Measurements from ENCODE around the gene EXOC3L2.
"Not testable (repeated sequence)": the region's sequence is repeated elsewhere in the genome, so short reads cannot be mapped to it uniquely, and the experiment has no call there.

Gene EXOC3L2

DNA sequence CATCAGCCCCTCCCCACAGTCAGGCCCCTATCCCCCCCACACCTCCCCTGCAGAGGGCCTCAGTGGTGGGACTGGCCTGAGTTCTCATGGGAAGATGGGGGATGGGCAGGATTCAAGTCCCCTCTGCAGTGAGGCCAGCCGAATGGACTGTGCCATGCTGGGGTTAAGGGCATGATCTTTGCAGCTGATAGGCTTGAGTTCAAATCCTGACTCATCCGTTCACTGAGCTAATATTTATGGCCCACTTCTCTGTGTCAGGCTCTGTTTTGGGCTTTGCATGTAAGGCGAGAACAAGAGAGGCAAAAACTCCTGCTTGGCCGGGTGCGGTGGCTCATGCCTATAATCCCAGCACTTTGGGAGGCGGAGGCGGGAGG, 26.5 kb upstream of the EXOC3L2 start:
- H3K9ac ChIP-seq (ENCODE audit: low read length), result no peak overlapping the region
- H4K20me1 ChIP-seq (ENCODE audit: insufficient read depth, low read length), result no peaks in the 10 kb centered on the region
- H2AFZ ChIP-seq (ENCODE audit: low read length), result no peak overlapping the region
- H3K4me1 ChIP-seq (ENCODE audit: insufficient read depth, low read length, severe bottlenecking), result peaks cover 23% of the 10 kb centered on the region
- no peaks in the 10 kb centered on the region for H3K9me3 ChIP-seq (ENCODE audit: low read length)
- no peaks in the 10 kb centered on the region for H3K27me3 ChIP-seq (ENCODE audit: insufficient read depth, low read length)
- H3K27ac ChIP-seq (ENCODE audit: low read depth, low read length, poor library complexity, severe bottlenecking), result no peak overlapping the region
- H3K9me2 ChIP-seq (ENCODE audit: low read depth, low read length), result no peaks in the 10 kb centered on the region
- H3F3A ChIP-seq (ENCODE audit: insufficient read depth, low read length), result no peaks in the 10 kb centered on the region
- H3K4me3 ChIP-seq (ENCODE audit: low read depth, low read length, poor library complexity, severe bottlenecking), result no peak overlapping the region
- no peaks in the 10 kb centered on the region for H3K79me2 ChIP-seq (ENCODE audit: insufficient read depth, low read length)
- H3K36me3 ChIP-seq (ENCODE audit: insufficient read depth, low read length), result peaks cover 8% of the 10 kb centered on the region; the same call in 1 of the 2 replicates
- TF ChIP-seq EZH2 (IDR thresholded peaks at IDR 0.05; ENCODE audit: borderline replicate concordance, low read length), result no peak
- TF ChIP-seq, protein P1, sequence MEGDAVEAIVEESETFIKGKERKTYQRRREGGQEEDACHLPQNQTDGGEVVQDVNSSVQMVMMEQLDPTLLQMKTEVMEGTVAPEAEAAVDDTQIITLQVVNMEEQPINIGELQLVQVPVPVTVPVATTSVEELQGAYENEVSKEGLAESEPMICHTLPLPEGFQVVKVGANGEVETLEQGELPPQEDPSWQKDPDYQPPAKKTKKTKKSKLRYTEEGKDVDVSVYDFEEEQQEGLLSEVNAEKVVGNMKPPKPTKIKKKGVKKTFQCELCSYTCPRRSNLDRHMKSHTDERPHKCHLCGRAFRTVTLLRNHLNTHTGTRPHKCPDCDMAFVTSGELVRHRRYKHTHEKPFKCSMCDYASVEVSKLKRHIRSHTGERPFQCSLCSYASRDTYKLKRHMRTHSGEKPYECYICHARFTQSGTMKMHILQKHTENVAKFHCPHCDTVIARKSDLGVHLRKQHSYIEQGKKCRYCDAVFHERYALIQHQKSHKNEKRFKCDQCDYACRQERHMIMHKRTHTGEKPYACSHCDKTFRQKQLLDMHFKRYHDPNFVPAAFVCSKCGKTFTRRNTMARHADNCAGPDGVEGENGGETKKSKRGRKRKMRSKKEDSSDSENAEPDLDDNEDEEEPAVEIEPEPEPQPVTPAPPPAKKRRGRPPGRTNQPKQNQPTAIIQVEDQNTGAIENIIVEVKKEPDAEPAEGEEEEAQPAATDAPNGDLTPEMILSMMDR (IDR thresholded peaks at IDR 0.05; ENCODE audit: low read length), result no peak
- no peak overlapping the region for H3K4me2 ChIP-seq (ENCODE audit: low read length)

GRCh38 chr19:45271098-45271734, 26.0 kb upstream of the EXOC3L2 start:
- H3K79me2 ChIP-seq (ENCODE audit: insufficient read depth, low read length), result no peaks in the 10 kb centered on the region
- H3K9me2 ChIP-seq (ENCODE audit: low read depth, low read length), result no peaks in the 10 kb centered on the region
- no peak overlapping the region for H2AFZ ChIP-seq (ENCODE audit: low read length)
- peaks cover 8% of the 10 kb centered on the region; the same call in 1 of the 2 replicates for H3K36me3 ChIP-seq (ENCODE audit: insufficient read depth, low read length)
- H3K9ac ChIP-seq (ENCODE audit: low read length), result no peak overlapping the region
- no peaks in the 10 kb centered on the region for H3K27me3 ChIP-seq (ENCODE audit: insufficient read depth, low read length)
- no peak overlapping the region for H3K27ac ChIP-seq (ENCODE audit: low read depth, low read length, poor library complexity, severe bottlenecking)
- no peak overlapping the region for H3K4me2 ChIP-seq (ENCODE audit: low read length)
- no peaks in the 10 kb centered on the region for H4K20me1 ChIP-seq (ENCODE audit: insufficient read depth, low read length)
- no peaks in the 10 kb centered on the region for H3F3A ChIP-seq (ENCODE audit: insufficient read depth, low read length)
- peaks cover 18% of the 10 kb centered on the region for H3K4me1 ChIP-seq (ENCODE audit: insufficient read depth, low read length, severe bottlenecking)
- H3K4me3 ChIP-seq (ENCODE audit: low read depth, low read length, poor library complexity, severe bottlenecking), result no peak overlapping the region
- no peaks in the 10 kb centered on the region for H3K9me3 ChIP-seq (ENCODE audit: low read length)
- TF ChIP-seq, protein P1 (IDR thresholded peaks at IDR 0.05; ENCODE audit: low read length), result no peak
- no peak for TF ChIP-seq EZH2 (IDR thresholded peaks at IDR 0.05; ENCODE audit: borderline replicate concordance, low read length)

GRCh38 chr19:45269939-45270338, 24.7 kb upstream of the EXOC3L2 start:
- H3K79me2 ChIP-seq (ENCODE audit: insufficient read depth, low read length); H3K4me1 ChIP-seq (ENCODE audit: insufficient read depth, low read length, severe bottlenecking); H3K27ac ChIP-seq (ENCODE audit: low read depth, low read length, poor library complexity, severe bottlenecking); H3K4me2 ChIP-seq (ENCODE audit: low read length); H3K9me3 ChIP-seq (ENCODE audit: low read length); H4K20me1 ChIP-seq (ENCODE audit: insufficient read depth, low read length); H3K9me2 ChIP-seq (ENCODE audit: low read depth, low read length); H2AFZ ChIP-seq (ENCODE audit: low read length); H3K9ac ChIP-seq (ENCODE audit: low read length); H3K36me3 ChIP-seq (ENCODE audit: insufficient read depth, low read length); H3F3A ChIP-seq (ENCODE audit: insufficient read depth, low read length); H3K4me3 ChIP-seq (ENCODE audit: low read depth, low read length, poor library complexity, severe bottlenecking); H3K27me3 ChIP-seq (ENCODE audit: insufficient read depth, low read length): not testable (repeated sequence)
- TF ChIP-seq, protein P1 (IDR thresholded peaks at IDR 0.05; ENCODE audit: low read length), result peak; percentile 36

Data from OCI-LY1 (cell line).